Hematopoietic multipotent progenitor cell treated with erythropoietin and hydrocortisone succinate and interleukin-3 and kit ligand, for 8 days (in vitro differentiated cells): ENCODE data around the gene PPP1R9B.
A peak's percentile ranks its signal among the peaks of the same experiment; 100 is the strongest.

Experiments used
- DNase-seq: peaks from one replicate; pipeline ENCODE4 v3.0.0-alpha.2; 2015

Gene PPP1R9B

DNA sequence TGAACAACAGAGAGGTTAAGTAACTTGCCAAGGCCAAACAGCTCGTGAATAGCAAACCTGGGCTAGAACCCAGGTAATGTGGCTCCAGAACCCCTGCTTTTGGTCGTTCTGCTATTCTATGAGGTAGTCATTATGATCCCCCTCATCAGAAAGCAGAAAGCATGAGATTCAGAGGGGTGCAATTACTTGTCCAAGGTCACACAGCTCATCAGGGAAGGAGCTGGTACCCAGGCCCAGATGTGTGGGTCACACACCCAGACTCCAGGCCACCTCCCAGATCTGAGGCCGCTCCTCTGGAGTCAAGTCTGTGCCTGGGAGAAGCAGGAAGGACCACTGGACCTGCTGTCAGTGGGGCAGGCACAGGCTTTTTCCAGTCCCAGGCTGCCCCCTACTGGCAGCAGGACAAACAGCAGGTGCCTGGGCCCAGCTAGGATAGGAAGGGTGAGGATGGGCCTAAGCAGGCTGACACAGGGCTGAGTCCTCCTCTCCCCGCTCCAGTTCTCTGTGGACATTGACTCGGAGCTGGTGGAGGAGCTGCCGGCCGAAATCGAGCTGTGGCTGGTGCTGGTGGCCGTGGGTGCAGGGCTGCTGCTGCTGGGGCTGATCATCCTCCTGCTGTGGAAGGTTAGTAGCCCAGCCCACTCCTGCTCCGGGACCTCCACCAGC lies 63.1 kb downstream of the PPP1R9B start:
- DNase-seq, result peak; percentile 69
